ENCODE data around the gene ARID3B. TPM values are rescaled to one million over a fixed set of nuclear protein-coding genes. Genes with fewer than 3 reads are reported as not detected.

The ARID3B gene
- total RNA-seq, 1 experiment from 2014 or later, result 12.7 TPM

Other genes with a start within 250 kb of the ARID3B start
- gene CYP11A1, start 173.6 kb upstream of the ARID3B start, total RNA-seq (2021; ENCODE audit: unreplicated experiment), result 0.57 TPM
- gene SEMA7A, start 107.3 kb upstream of the ARID3B start, total RNA-seq (2021; ENCODE audit: unreplicated experiment), result 11.2 TPM
- gene UBL7, start 80.1 kb upstream of the ARID3B start, total RNA-seq (2021; ENCODE audit: unreplicated experiment), result 68.5 TPM
- gene CLK3, start 74.6 kb downstream of the ARID3B start, total RNA-seq (2021; ENCODE audit: unreplicated experiment), result 69.8 TPM
- gene EDC3, start 154.8 kb downstream of the ARID3B start, total RNA-seq (2021; ENCODE audit: unreplicated experiment), result 45.5 TPM
- gene CYP1A1, start 184.3 kb downstream of the ARID3B start, total RNA-seq (2021; ENCODE audit: unreplicated experiment), result 0.15 TPM
- gene CYP1A2, start 207.6 kb downstream of the ARID3B start, total RNA-seq (2021; ENCODE audit: unreplicated experiment), result not detected
- gene CSK, start 240.9 kb downstream of the ARID3B start, total RNA-seq (2021; ENCODE audit: unreplicated experiment), result 81.4 TPM

Measured in Panc1 (cell line).